ENCODE measurements around the gene GPR137B. TPM values are rescaled to one million over a fixed set of nuclear protein-coding genes. Genes with fewer than 3 reads are reported as not detected.

The GPR137B gene
- total RNA-seq, 1 experiment from 2014 or later: 7.1 TPM

DNA sequence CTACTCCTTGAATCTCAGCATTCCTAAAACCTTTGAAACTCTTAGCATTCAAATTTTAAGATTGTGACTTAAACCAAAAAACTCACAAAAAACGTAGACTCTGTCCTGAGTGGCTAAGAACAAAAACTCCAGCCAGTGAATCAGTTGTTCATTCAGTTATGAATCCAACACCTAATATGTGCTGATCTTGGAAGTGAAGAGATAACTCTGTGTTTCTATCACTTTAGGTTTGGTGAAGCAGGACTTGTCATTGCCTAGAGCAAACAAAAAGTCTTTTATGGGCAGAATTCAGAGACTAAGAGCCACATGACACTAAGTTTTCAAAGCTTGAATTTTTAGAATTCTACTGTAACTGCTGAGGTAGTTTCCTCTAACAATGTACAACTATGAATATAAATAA, 10.4 kb upstream of the GPR137B start:
- Histone ChIP-seq H3K4me3 (ENCODE audit: low read depth, low read length, poor library complexity, severe bottlenecking) (no peak overlapping the region), H3K9me3 (ENCODE audit: low read depth, low read length, poor library complexity, severe bottlenecking) (no peaks in the 10 kb centered on the region), H3K27me3 (replicated peaks; ENCODE audit: insufficient read depth, low read depth, low read length, poor library complexity) (no peaks in the 10 kb centered on the region), H3K4me1 (ENCODE audit: insufficient read depth, low read length, poor library complexity, severe bottlenecking) (no peaks in the 10 kb centered on the region), H3K27ac (ENCODE audit: low read depth, low read length, poor library complexity, severe bottlenecking) (no peak overlapping the region), H3K36me3 (ENCODE audit: insufficient read depth, low read length, poor library complexity, severe bottlenecking) (no peaks in the 10 kb centered on the region)
- intact Hi-C loops (cut with micrococcal nuclease; ENCODE audit: unreplicated experiment): no loop called here
- BruUV-seq (replicated peaks): no TSS peak
- ChIA-PET CTCF (no interaction called here), POLR2A (ENCODE audit: low non-redundant PET) (no interaction called here)
- TF ChIP-seq EZH2 (IDR thresholded peaks at IDR 0.05; ENCODE audit: borderline replicate concordance, low read depth, low read length, poor library complexity, severe bottlenecking) (no peak), CTCF (conservative IDR thresholded peaks at IDR 0.05; ENCODE audit: low read depth, low read length) (no peak)
- DNase-seq (ENCODE audit: low spot score): no peak

DNA sequence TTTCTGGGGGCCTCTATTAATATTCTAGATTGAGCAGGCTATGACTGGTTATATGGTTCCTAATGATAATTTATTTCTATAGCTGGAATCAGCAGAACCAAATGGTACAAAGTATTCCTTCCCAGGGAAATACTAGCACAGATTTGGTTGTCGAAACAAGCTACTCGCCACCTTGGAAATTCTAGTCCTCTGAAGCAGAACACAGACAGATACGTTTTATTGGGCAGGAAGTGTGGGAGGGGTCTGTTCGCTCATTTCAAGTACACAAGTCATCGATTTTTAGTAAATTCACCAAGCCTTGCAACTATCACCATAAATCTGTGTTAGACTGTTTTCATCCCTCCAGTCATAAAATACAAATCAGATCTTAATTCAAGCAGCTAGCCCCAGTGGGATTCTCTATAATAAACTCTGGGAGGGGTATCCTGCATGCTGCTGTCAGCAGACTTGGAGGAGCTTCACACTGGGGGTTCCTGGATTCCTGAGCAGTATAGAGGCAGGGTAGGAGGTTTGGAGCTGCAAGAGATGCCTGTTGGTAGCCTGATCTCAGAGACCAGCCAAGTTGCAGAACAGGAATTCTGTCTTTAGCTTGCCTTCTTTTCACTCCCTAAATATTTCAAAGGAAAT, 9.8 kb upstream of the GPR137B start:
- CTCF ChIA-PET: no interaction called here

DNA sequence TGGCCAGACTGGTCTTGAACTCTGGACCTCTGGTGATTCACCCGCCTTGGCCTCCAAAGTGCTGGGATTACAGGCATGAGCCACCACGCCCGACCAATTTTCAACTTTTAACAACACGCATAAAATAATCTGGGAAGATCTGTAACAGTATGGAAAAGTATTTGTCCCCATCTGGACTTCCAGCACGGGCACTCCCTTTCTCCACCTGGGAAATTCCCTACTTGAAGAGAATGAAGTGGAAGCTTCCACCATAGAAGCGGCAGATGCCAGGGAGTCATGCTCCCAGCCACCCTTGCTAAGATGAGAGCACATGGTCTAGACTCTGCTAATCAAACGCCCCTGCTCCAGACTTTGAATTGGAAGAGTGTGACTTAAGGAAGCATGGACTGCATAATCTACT, 9.0 kb upstream of the GPR137B start:
- CTCF ChIA-PET: no interaction called here
- TF ChIP-seq CTCF (conservative IDR thresholded peaks at IDR 0.05; ENCODE audit: low read depth, low read length): no peak
- intact Hi-C loops (cut with micrococcal nuclease; ENCODE audit: unreplicated experiment): no loop called here

More for the DNA sequence above, 9.8 kb upstream of the GPR137B start:
- BruUV-seq (replicated peaks): no TSS peak
- Histone ChIP-seq H3K27me3 (replicated peaks; ENCODE audit: insufficient read depth, low read depth, low read length, poor library complexity) (no peaks in the 10 kb centered on the region), H3K36me3 (ENCODE audit: insufficient read depth, low read length, poor library complexity, severe bottlenecking) (no peaks in the 10 kb centered on the region), H3K27ac (ENCODE audit: low read depth, low read length, poor library complexity, severe bottlenecking) (no peak overlapping the region), H3K4me1 (ENCODE audit: insufficient read depth, low read length, poor library complexity, severe bottlenecking) (no peaks in the 10 kb centered on the region), H3K9me3 (ENCODE audit: low read depth, low read length, poor library complexity, severe bottlenecking) (no peaks in the 10 kb centered on the region), H3K4me3 (ENCODE audit: low read depth, low read length, poor library complexity, severe bottlenecking) (no peak overlapping the region)
- intact Hi-C loops (cut with micrococcal nuclease; ENCODE audit: unreplicated experiment): no loop called here
- DNase-seq (ENCODE audit: low spot score): no peak
- TF ChIP-seq CTCF (conservative IDR thresholded peaks at IDR 0.05; ENCODE audit: low read depth, low read length): no peak
- no peak for TF ChIP-seq EZH2 (IDR thresholded peaks at IDR 0.05; ENCODE audit: borderline replicate concordance, low read depth, low read length, poor library complexity, severe bottlenecking)
- POLR2A ChIA-PET (ENCODE audit: low non-redundant PET): no interaction called here

More for the DNA sequence above, 9.0 kb upstream of the GPR137B start:
- no peak for DNase-seq (ENCODE audit: low spot score)
- Histone ChIP-seq H3K4me1 (ENCODE audit: insufficient read depth, low read length, poor library complexity, severe bottlenecking) (no peaks in the 10 kb centered on the region), H3K4me3 (ENCODE audit: low read depth, low read length, poor library complexity, severe bottlenecking) (no peak overlapping the region), H3K27me3 (replicated peaks; ENCODE audit: insufficient read depth, low read depth, low read length, poor library complexity) (no peaks in the 10 kb centered on the region), H3K36me3 (ENCODE audit: insufficient read depth, low read length, poor library complexity, severe bottlenecking) (no peaks in the 10 kb centered on the region), H3K27ac (ENCODE audit: low read depth, low read length, poor library complexity, severe bottlenecking) (no peak overlapping the region), H3K9me3 (ENCODE audit: low read depth, low read length, poor library complexity, severe bottlenecking) (no peaks in the 10 kb centered on the region)
- POLR2A ChIA-PET (ENCODE audit: low non-redundant PET): no interaction called here
- BruUV-seq (replicated peaks): no TSS peak

Data from A673 (cell line).